Caco-2 (cell line): ENCODE measurements around the gene FNBP1. TPM values are rescaled to one million over a fixed set of nuclear protein-coding genes. Genes with fewer than 3 reads are reported as not detected.
"Not testable (repeated sequence)": the region's sequence is repeated elsewhere in the genome, so short reads cannot be mapped to it uniquely, and the experiment has no call there.

Experiments used
- BruUV-seq: library from RNA; stranded (reverse); fragments of 400-500 nt; replicated peaks from 2 replicates; lab custom pipeline; 2021; lab: Mats Ljungman, UMichigan
- CTCF ChIA-PET: fragments of 300-600 bp; sonication (Branson Sonifier 250); formaldehyde crosslinking; loops from one replicate; lab custom pipeline; 2022; ENCODE audit warnings: antibody characterized with exemption; lab: Charles Lee
- POLR2A ChIA-PET: fragments of 300-600 bp; sonication (Branson Sonifier 250); formaldehyde crosslinking; loops from one replicate; lab custom pipeline; 2022; ENCODE audit warnings: antibody characterized with exemption; lab: Charles Lee
- DNase-seq, 2 experiments: peaks; one replicate each; pipeline versions ENCODE4 v3.0.0 to v3.0.0-alpha.2; 2020 to 2022
- H3K27me3 ChIP-seq: replicated peaks from 2 replicates; pipeline ENCODE4 v1.6.0; 2011; ENCODE audit warnings: low read length; ENCODE audit not compliant: control insufficient read depth, insufficient read depth
- H3K36me3 ChIP-seq: 2 replicates; pipeline ENCODE4 v1.5.1; 2011; ENCODE audit warnings: low read length; ENCODE audit not compliant: control insufficient read depth, insufficient read depth
- H3K4me1 ChIP-seq: fragments of 250-450 bp; sonication (Bioruptor Pico); 2 replicates; pipeline ENCODE4 v1.5.1; 2020; ENCODE audit warnings: mild to moderate bottlenecking
- H3K4me3 ChIP-seq: 2 replicates; pipeline ENCODE4 v1.5.1; 2011; ENCODE audit warnings: low read depth, mild to moderate bottlenecking, control low read depth, low read length
- H3K9me3 ChIP-seq: fragments of 250-450 bp; sonication (Bioruptor Pico); 2 replicates; pipeline ENCODE4 v1.5.1; 2020; ENCODE audit warnings: mild to moderate bottlenecking, moderate library complexity
- H3K27ac Mint-ChIP-seq: one replicate; pipeline ENCODE4 v1.8.0; 2022; ENCODE audit warnings: mixed read lengths; ENCODE audit not compliant: unreplicated experiment
- H3K27me3 Mint-ChIP-seq: one replicate; pipeline ENCODE4 v1.8.0; 2022; ENCODE audit warnings: mixed read lengths; ENCODE audit not compliant: insufficient read depth, unreplicated experiment
- H3K36me3 Mint-ChIP-seq: one replicate; pipeline ENCODE4 v1.8.0; 2022; ENCODE audit warnings: mild to moderate bottlenecking, mixed read lengths; ENCODE audit not compliant: insufficient read depth, unreplicated experiment
- H3K4me1 Mint-ChIP-seq: one replicate; pipeline ENCODE4 v1.8.0; 2022; ENCODE audit warnings: low read depth, mixed read lengths; ENCODE audit not compliant: unreplicated experiment
- H3K4me3 Mint-ChIP-seq: one replicate; pipeline ENCODE4 v1.8.0; 2022; ENCODE audit warnings: mild to moderate bottlenecking, moderate library complexity, mixed read lengths; ENCODE audit not compliant: unreplicated experiment
- H3K9me3 Mint-ChIP-seq: one replicate; pipeline ENCODE4 v1.8.0; 2022; ENCODE audit warnings: mixed read lengths; ENCODE audit not compliant: unreplicated experiment
- intact Hi-C: fragments of 100-400 bp; cut with micrococcal nuclease; formaldehyde crosslinking; loops from one replicate; pipeline ENCODE4 v1.10.0; 2022; ENCODE audit not compliant: unreplicated experiment
- total RNA-seq: library from RNA; stranded (reverse); gene quantifications from 2 replicates; pipeline ENCODE4 v1.2.3, GENCODE V29; 2022
- TF ChIP-seq, protein P1 (sequence below), 2 experiments: fragments of 200-600 bp in 1 of 2; IDR thresholded peaks; 1 replicate in 1 of 2; 2 replicates in 1 of 2; pipeline versions ENCODE4 v1.5.1 to v1.8.0; 2011 to 2022; ENCODE audit warnings: antibody characterized with exemption in 1 of 2, control low read depth in 1 of 2, inconsistent platforms in 1 of 2, low read depth in 1 of 2, low read length in 1 of 2, mild to moderate bottlenecking in 1 of 2, moderate library complexity in 1 of 2; ENCODE audit not compliant: insufficient read depth in 1 of 2, severe bottlenecking in 1 of 2, unreplicated experiment in 1 of 2

Gene FNBP1
- total RNA-seq, 1 experiment from 2014 or later = 33.2 TPM

DNA sequence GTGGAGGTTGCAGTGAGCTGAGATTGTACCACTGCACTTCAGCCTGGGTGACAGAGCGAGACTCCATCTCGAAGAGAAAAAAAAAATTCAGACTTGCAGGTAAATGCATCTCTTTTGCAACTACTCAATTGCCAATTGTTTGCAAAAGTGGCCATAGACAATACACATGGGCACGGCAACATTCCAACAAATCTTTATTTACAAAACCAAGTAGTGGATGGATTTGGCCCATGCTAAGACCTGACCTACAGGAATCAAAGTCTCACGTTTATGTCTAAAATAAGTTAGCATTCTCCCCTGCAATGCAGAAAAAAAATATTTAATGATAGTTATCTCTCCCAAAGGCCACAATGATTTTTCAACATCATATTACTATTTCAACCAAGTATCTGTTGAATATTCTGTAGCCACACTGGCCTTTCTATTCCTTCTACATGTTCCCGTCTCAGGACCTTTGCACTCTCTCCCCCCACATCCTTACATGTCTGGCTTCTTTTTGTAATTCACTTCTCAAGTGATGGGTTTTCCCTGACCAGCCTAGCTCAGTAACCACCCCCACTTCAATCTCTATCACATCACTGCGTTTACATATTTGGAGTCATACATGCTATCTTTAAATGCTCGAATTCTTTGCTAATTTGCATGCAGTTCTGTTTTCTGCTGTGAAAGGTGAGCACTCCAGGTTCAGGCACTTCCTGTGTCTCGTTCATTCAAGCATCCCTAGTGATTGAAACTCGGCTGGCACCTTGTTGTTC is 54.2 kb downstream of the FNBP1 start:
- H3K9me3 Mint-ChIP-seq = no peaks in the 10 kb centered on the region
- Histone ChIP-seq H3K4me1 (no peaks in the 10 kb centered on the region), H3K4me3 (no peak overlapping the region), H3K9me3 (no peaks in the 10 kb centered on the region), H3K27me3 (no peaks in the 10 kb centered on the region), H3K36me3 (no peaks in the 10 kb centered on the region; the same call in 1 of the 2 replicates)
- no TSS peak for BruUV-seq
- H3K36me3 Mint-ChIP-seq = no peaks in the 10 kb centered on the region
- intact Hi-C loops = no loop called here
- DNase-seq = no peak
- no peak overlapping the region for H3K27ac Mint-ChIP-seq
- no peaks in the 10 kb centered on the region for H3K27me3 Mint-ChIP-seq
- H3K4me1 Mint-ChIP-seq = peaks cover 6% of the 10 kb centered on the region
- POLR2A ChIA-PET = no interaction called here
- CTCF ChIA-PET = no interaction called here
- H3K4me3 Mint-ChIP-seq = no peak overlapping the region
- TF ChIP-seq, protein P1, sequence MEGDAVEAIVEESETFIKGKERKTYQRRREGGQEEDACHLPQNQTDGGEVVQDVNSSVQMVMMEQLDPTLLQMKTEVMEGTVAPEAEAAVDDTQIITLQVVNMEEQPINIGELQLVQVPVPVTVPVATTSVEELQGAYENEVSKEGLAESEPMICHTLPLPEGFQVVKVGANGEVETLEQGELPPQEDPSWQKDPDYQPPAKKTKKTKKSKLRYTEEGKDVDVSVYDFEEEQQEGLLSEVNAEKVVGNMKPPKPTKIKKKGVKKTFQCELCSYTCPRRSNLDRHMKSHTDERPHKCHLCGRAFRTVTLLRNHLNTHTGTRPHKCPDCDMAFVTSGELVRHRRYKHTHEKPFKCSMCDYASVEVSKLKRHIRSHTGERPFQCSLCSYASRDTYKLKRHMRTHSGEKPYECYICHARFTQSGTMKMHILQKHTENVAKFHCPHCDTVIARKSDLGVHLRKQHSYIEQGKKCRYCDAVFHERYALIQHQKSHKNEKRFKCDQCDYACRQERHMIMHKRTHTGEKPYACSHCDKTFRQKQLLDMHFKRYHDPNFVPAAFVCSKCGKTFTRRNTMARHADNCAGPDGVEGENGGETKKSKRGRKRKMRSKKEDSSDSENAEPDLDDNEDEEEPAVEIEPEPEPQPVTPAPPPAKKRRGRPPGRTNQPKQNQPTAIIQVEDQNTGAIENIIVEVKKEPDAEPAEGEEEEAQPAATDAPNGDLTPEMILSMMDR (IDR thresholded peaks at IDR 0.05; ENCODE audit: insufficient read depth in 1 of 2, low read depth in 1 of 2, low read length in 1 of 2, severe bottlenecking in 1 of 2, unreplicated experiment in 1 of 2) = no peak

DNA sequence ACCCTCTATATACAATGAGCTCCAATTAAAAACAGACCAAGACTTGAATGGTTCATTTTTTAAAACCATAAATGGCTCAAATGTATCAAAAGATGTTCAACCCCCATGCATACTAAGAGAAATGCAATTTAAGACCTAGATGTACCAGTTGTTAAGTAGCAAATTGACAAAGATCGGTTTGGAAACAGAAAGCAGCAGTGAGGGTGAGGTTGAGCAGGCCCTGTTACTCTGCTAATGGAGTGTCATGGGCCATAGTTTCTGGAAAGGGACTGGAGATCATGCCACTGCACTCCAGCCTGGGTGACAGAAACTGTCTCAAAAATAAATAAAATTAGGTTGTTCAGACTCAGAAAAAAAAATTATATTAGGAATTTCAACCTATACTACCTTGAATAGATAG is 55.0 kb downstream of the FNBP1 start:
- H3K4me3 ChIP-seq = no peak overlapping the region
- CTCF ChIA-PET = no interaction called here
- no peaks in the 10 kb centered on the region for H3K27me3 ChIP-seq
- Mint-ChIP-seq H3K4me1 (peaks cover 6% of the 10 kb centered on the region), H3K9me3 (no peaks in the 10 kb centered on the region), H3K27ac (no peak overlapping the region), H3K36me3 (no peaks in the 10 kb centered on the region), H3K27me3 (no peaks in the 10 kb centered on the region), H3K4me3 (no peak overlapping the region)
- H3K9me3 ChIP-seq = no peaks in the 10 kb centered on the region
- POLR2A ChIA-PET = no interaction called here
- no TSS peak for BruUV-seq
- TF ChIP-seq, protein P1 (IDR thresholded peaks at IDR 0.05; ENCODE audit: insufficient read depth in 1 of 2, low read depth in 1 of 2, low read length in 1 of 2, severe bottlenecking in 1 of 2, unreplicated experiment in 1 of 2) = no peak
- no peaks in the 10 kb centered on the region; the same call in 1 of the 2 replicates for H3K36me3 ChIP-seq
- no peak for DNase-seq
- intact Hi-C loops = no loop called here
- H3K4me1 ChIP-seq = no peaks in the 10 kb centered on the region

DNA sequence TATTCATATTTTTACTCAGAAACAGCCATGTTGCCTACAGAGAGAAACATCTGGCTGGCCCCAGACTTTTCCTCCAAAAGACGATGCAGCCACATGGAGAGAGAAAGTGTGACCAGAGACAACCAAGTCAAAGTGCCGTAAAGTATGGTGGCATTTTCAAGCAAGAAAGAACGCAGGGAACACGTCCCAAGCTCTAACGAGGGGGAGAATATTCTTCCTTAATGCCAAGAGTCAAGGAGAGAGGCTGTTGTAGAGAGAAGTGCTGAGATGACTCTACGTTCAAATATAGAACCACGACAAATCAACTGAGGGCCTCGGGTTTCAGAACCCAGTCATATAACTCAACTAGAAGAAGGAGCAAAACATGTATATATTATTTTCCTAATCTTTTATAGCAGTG is 55.9 kb downstream of the FNBP1 start:
- ChIA-PET CTCF (no interaction called here), POLR2A (no interaction called here)
- no TSS peak for BruUV-seq
- no peaks in the 10 kb centered on the region; the same call in 1 of the 2 replicates for H3K36me3 ChIP-seq
- Mint-ChIP-seq H3K36me3 (no peaks in the 10 kb centered on the region), H3K4me1 (peaks cover 5% of the 10 kb centered on the region), H3K9me3 (no peaks in the 10 kb centered on the region), H3K27me3 (no peaks in the 10 kb centered on the region), H3K27ac (no peak overlapping the region), H3K4me3 (no peak overlapping the region)
- TF ChIP-seq, protein P1 (IDR thresholded peaks at IDR 0.05; ENCODE audit: insufficient read depth in 1 of 2, low read depth in 1 of 2, low read length in 1 of 2, severe bottlenecking in 1 of 2, unreplicated experiment in 1 of 2) = no peak
- H3K27me3 ChIP-seq = no peaks in the 10 kb centered on the region
- intact Hi-C loops = no loop called here
- no peaks in the 10 kb centered on the region for H3K9me3 ChIP-seq
- H3K4me3 ChIP-seq = no peak overlapping the region
- H3K4me1 ChIP-seq = no peaks in the 10 kb centered on the region
- DNase-seq = no peak

DNA sequence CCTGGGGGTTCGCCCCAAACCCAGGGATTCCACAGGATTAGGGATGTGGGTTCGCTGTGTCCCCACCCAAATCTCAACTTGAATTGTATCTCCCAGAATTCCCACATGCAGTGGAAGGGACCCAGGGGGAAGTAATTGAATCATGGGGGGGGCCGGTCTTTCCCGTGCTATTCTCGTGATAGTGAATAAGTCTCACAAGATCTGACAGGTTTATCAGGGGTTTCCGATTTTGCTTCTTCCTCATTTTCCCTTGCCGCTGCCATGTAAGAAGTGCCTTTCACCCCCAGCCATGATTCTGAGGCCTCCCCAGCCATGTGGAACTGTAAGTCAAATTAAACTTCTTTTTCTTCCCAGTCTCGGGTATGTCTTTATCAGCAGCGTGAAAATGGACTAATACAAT is 58.4 kb downstream of the FNBP1 start:
- intact Hi-C loops, BruUV-seq, H3K4me3 ChIP-seq, H3K9me3 Mint-ChIP-seq, H3K36me3 ChIP-seq, CTCF ChIA-PET, H3K27me3 ChIP-seq, H3K36me3 Mint-ChIP-seq, H3K4me3 Mint-ChIP-seq, H3K27me3 Mint-ChIP-seq, H3K9me3 ChIP-seq, H3K4me1 Mint-ChIP-seq, H3K4me1 ChIP-seq, DNase-seq, POLR2A ChIA-PET, H3K27ac Mint-ChIP-seq: not testable (repeated sequence)
